Measurements from ENCODE around the gene FLOT2.

The FLOT2 gene

GRCh38 chr17:28941251-28941650, 43.7 kb upstream of the FLOT2 start:
- DNase-seq (ENCODE audit: extremely low read depth, insufficient read length) = no peak
- Histone ChIP-seq H3K27me3 (replicated peaks; ENCODE audit: control insufficient read depth, insufficient read depth, low read length) (no peaks in the 10 kb centered on the region), H3K4me3 (replicated peaks; ENCODE audit: low read depth, low read length) (no peak overlapping the region), H3K36me3 (ENCODE audit: control insufficient read depth, insufficient read depth, low read length) (no peaks in the 10 kb centered on the region; the same call in 1 of the 2 replicates)
- TF ChIP-seq CTCF (IDR thresholded peaks at IDR 0.05; ENCODE audit: insufficient read depth, low read length, poor library complexity, severe bottlenecking) = no peak

DNA sequence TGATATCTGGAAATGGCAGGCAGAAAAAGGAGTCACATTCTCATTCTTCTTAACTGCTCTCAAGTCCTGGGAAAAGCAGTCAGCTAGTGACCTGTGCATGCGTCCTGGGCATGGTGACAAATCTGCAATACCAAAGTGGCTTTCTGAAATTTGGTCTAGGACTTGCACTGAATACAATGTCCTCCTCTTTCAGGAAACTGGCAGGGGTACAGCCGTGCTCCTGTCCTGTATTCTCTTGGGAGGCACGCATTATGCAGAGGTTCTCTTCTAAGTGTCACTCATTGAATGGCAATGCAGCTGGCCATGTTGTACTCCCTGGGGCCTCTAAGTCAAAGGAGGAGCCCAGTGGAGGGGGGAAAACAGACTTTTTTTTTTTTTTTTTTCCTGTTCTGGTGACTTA, 43.1 kb upstream of the FLOT2 start:
- no peak for DNase-seq (ENCODE audit: extremely low read depth, insufficient read length)
- H3K27me3 ChIP-seq (replicated peaks; ENCODE audit: control insufficient read depth, insufficient read depth, low read length) = no peaks in the 10 kb centered on the region
- no peak overlapping the region for H3K4me3 ChIP-seq (replicated peaks; ENCODE audit: low read depth, low read length)
- TF ChIP-seq CTCF (IDR thresholded peaks at IDR 0.05; ENCODE audit: insufficient read depth, low read length, poor library complexity, severe bottlenecking) = no peak
- H3K36me3 ChIP-seq (ENCODE audit: control insufficient read depth, insufficient read depth, low read length) = no peaks in the 10 kb centered on the region; the same call in 1 of the 2 replicates

GRCh38 chr17:28940142-28940541, 42.6 kb upstream of the FLOT2 start:
- H3K27me3 ChIP-seq (replicated peaks; ENCODE audit: control insufficient read depth, insufficient read depth, low read length) = no peaks in the 10 kb centered on the region
- DNase-seq (ENCODE audit: extremely low read depth, insufficient read length) = no peak
- no peak for TF ChIP-seq CTCF (IDR thresholded peaks at IDR 0.05; ENCODE audit: insufficient read depth, low read length, poor library complexity, severe bottlenecking)
- no peak overlapping the region for H3K4me3 ChIP-seq (replicated peaks; ENCODE audit: low read depth, low read length)
- no peaks in the 10 kb centered on the region; the same call in 1 of the 2 replicates for H3K36me3 ChIP-seq (ENCODE audit: control insufficient read depth, insufficient read depth, low read length)

- DNase-seq (ENCODE audit: extremely low read depth, insufficient read length) = no peak
- TF ChIP-seq CTCF (IDR thresholded peaks at IDR 0.05; ENCODE audit: insufficient read depth, low read length, poor library complexity, severe bottlenecking) = no peak
- Histone ChIP-seq H3K4me3 (replicated peaks; ENCODE audit: low read depth, low read length) (no peak overlapping the region), H3K27me3 (replicated peaks; ENCODE audit: control insufficient read depth, insufficient read depth, low read length) (no peaks in the 10 kb centered on the region), H3K36me3 (ENCODE audit: control insufficient read depth, insufficient read depth, low read length) (no peaks in the 10 kb centered on the region; the same call in 1 of the 2 replicates)
These were observed 41.0 kb upstream of the FLOT2 start for GRCh38 chr17:28938552-28938951.

GRCh38 chr17:28937044-28937729, 39.7 kb upstream of the FLOT2 start:
- TF ChIP-seq CTCF (IDR thresholded peaks at IDR 0.05; ENCODE audit: insufficient read depth, low read length, poor library complexity, severe bottlenecking) = no peak
- no peak for DNase-seq (ENCODE audit: extremely low read depth, insufficient read length)
- no peaks in the 10 kb centered on the region for H3K27me3 ChIP-seq (replicated peaks; ENCODE audit: control insufficient read depth, insufficient read depth, low read length)
- H3K36me3 ChIP-seq (ENCODE audit: control insufficient read depth, insufficient read depth, low read length) = peaks cover under 1% of the 10 kb centered on the region; the same call in 1 of the 2 replicates
- no peak overlapping the region for H3K4me3 ChIP-seq (replicated peaks; ENCODE audit: low read depth, low read length)
